Measurements from ENCODE around the gene PLEKHM1. TPM values are rescaled to one million over a fixed set of nuclear protein-coding genes. Genes with fewer than 3 reads are reported as not detected.
"Not testable (repeated sequence)": the region's sequence is repeated elsewhere in the genome, so short reads cannot be mapped to it uniquely, and the experiment has no call there.

Gene PLEKHM1
- total RNA-seq, 1 donor from 2014 or later = 66.9 TPM

DNA sequence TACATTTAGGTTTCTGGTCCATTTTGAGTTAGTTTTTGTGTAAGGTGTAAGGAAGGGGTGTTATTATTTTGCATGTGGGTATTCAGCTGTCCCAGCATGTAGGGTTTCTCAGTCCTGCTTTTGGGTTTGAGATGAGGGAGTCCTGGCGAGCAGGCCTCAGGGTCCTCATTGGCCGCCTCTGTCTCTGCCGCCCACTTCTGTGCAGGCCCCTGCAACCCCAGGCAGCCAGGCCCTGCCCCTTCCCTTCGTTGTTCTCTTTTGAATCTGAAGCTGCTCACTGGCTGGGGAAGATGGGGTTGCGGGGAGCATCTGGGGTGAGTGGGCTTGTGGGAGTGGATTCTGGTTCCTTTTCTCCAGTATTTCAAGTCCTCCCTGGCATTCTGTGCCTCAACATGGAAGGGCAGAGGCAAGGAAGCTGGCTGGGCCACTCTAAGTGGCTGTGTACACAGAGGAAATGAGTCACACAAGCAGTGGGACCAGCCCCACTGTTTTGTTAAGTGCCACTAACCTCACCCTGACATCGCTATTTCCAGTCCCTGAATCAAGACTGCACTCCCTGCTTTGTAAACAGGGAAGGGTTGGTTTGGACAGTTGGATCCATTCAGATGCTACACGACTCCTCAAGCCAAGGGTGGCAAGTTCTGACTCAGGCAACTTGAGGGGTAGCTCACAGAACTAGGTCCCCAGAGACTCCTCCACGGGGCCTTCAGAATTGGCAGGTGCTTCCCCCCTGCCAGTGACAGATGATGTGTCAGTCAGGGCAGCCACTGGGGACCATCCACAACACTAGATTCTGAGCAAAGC lies 28.8 kb downstream of the PLEKHM1 start:
- peak; percentile 65 for DNase-seq (ENCODE audit: low spot score)

GRCh38 chr17:45460422-45460821 lies 30.1 kb downstream of the PLEKHM1 start:
- DNase-seq (ENCODE audit: low spot score) = not testable (repeated sequence)

DNA sequence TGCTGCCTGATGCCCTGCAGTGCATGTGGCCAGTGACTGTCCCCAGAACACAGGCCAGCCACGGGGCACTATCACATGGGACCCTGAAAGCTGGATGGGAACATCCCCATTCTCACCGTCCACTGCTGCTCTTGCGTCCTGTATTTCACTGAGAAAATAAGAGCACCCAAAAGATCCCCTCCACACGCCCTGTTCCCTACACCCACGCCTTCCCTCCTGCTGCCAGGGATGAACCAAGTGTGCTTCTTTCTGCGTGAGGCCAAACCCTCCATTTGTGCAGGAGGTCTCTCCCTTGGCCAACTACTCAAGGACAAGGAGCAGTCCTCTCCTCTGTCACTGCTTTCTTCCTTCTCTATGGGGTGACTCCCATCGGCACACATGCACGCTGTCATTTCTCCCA lies 36.2 kb downstream of the PLEKHM1 start:
- not testable (repeated sequence) for DNase-seq (ENCODE audit: low spot score)

- DNase-seq (ENCODE audit: low spot score) = not testable (repeated sequence)
Measured at GRCh38 chr17:45453731-45454130, 36.8 kb downstream of the PLEKHM1 start.

DNA sequence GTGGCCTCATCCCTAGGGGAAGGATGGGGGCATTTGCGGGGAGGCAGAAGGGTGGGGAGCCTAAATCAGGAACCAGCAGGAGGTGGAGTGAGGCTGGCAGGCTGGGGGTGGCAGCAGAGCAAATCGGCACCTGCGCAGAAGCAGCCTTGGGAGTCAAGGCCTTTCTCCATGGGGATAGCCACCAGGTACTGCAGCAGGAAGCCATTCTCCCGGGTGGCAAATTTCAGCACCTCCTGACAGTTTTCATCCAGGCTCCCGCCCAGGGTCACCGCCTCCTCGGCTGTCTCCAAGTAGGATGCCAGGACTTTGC lies 37.3 kb downstream of the PLEKHM1 start:
- not testable (repeated sequence) for DNase-seq (ENCODE audit: low spot score)

- not testable (repeated sequence) for DNase-seq (ENCODE audit: low spot score)
Measured at GRCh38 chr17:45452329-45453224, 37.9 kb downstream of the PLEKHM1 start.

GRCh38 chr17:45451660-45452059 lies 38.9 kb downstream of the PLEKHM1 start:
- DNase-seq (ENCODE audit: low spot score) = not testable (repeated sequence)

DNA sequence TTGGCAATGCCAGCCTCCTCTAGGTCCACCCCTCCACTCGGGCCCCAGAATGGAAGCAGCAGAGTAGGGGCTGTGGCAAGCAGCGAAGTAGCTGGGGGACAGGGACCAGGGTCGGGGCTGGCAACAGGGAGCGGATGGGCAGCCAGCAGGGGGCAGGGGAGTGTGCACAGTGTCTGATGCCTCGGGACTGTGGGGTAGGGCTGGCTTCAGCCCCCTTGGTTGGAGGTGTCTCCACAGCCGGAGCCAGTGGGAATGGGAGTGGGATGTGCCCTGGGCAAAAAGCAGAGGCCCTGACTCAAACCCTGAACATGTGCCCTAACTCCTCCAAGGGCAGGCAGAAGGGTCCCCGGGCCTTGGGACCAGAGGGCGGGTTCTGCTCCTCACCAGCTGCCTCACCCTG lies 39.4 kb downstream of the PLEKHM1 start:
- no peak for DNase-seq (ENCODE audit: low spot score)

- DNase-seq (ENCODE audit: low spot score) = peak; percentile 33
Measured at GRCh38 chr17:45449708-45450329, 40.7 kb downstream of the PLEKHM1 start.

- not testable (repeated sequence) for DNase-seq (ENCODE audit: low spot score)
Measured at GRCh38 chr17:45449260-45449659, 41.3 kb downstream of the PLEKHM1 start.

DNA sequence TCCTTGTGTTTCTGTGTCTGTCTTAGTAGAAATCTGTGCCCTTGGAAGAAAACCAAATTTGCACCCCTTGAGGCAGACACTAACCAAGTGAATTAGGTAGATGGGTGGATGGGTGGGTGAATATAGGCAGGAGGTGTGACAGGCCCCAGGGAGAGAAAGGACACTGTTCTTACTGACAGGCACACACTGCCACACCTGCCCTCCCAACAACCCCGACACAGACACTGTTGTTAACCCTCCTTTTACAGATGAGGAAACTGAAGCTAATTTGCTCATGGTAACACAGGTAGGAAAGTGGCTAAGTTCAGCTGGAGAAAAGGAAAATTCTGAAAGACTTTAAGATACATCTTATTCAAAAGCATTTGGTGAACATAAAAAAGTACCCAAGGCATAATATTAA lies 42.0 kb downstream of the PLEKHM1 start:
- DNase-seq (ENCODE audit: low spot score) = not testable (repeated sequence)

- DNase-seq (ENCODE audit: low spot score) = not testable (repeated sequence)
Measured at GRCh38 chr17:45448066-45448465, 42.5 kb downstream of the PLEKHM1 start.

DNA sequence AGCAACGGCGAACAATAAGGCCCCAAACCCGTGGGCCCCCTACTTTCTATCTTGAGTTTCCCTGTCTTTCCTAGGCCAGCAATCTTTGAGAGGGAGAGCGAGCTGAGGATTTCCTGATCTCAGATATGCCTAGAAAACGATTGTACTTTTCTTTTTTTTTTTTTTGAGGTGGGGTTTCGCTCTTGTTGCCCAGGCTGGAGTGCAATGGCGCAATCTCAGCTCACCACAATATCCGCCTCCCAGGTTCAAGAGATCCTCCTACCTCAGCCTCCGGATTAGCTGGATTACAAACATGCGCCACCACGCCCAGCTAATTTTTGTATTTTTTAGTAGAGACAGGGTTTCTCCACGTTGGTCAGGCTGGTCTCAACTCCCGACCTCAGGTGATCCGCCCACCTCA lies 42.9 kb downstream of the PLEKHM1 start:
- not testable (repeated sequence) for DNase-seq (ENCODE audit: low spot score)

DNA sequence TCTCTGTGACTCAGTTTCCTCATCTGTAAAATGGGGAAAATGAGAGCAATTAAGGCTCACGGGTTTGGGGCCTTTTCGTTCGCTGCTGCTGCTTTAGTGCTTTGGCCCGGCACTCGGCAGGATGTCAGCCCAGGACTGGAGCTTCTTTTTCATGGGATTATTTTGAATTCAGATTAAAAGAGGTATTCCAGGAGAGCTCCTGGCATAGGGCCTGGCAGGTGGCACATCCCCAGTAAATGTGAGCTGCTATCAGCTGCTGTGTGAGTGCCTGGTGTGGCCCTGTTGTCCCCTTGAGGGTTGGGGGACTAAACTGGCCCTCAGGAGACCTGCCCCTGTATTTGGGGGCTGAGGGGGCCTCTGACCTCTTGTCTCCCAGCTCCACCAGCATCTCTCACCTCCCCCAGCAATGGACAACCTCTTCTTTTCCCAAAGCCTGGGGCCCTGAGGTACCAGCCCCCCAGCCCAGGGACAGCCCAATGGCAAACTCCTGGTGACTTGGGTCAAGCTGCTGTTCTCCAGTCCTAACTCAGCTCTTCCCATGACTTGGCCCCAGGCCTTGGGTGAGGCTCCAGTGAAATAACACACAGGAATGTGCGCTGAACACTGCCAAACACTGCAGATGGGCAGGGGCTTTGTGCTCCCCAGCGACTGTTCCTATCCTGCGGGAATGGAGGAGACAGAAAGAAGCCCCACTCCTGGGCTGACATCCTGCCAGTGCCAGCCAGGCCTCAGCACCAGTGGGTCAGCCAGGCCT lies 43.5 kb downstream of the PLEKHM1 start:
- not testable (repeated sequence) for DNase-seq (ENCODE audit: low spot score)

GRCh38 chr17:45445901-45446743 lies 44.4 kb downstream of the PLEKHM1 start:
- DNase-seq (ENCODE audit: low spot score) = not testable (repeated sequence)

- not testable (repeated sequence) for DNase-seq (ENCODE audit: low spot score)
Measured at GRCh38 chr17:45444856-45445820, 45.4 kb downstream of the PLEKHM1 start.

- DNase-seq (ENCODE audit: low spot score) = not testable (repeated sequence)
Measured at GRCh38 chr17:45444301-45444700, 46.2 kb downstream of the PLEKHM1 start.

GRCh38 chr17:45443371-45444260 lies 46.9 kb downstream of the PLEKHM1 start:
- peak; percentile 34 for DNase-seq (ENCODE audit: low spot score)
